Measurements from ENCODE around the gene MATN1. TPM values are rescaled to one million over a fixed set of nuclear protein-coding genes. Genes with fewer than 3 reads are reported as not detected.

Gene MATN1
- total RNA-seq, 1 experiment from 2014 or later, result 0.12 TPM

DNA sequence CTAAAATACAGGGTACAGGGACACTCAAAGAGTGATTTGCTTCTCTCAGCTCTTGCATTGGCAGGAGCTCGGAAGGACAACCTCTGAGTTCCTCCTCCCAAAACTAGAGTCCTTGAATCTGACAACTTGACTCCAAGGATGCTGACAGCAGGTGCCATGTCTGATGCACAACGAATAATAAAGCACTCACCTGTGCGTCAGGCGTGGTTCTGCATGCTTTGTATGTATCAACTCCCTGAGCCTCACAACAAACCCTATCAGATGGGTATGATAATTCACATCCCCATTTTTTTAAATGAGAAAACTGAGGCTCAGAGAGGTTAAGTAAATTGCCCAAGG, 32.8 kb upstream of the MATN1 start:
- Histone ChIP-seq H3K9me2 (ENCODE audit: insufficient read depth) (no peaks in the 10 kb centered on the region), H3K4me3 (replicated peaks in 1 of 2; ENCODE audit: low read depth in 1 of 2, low read length in 2 of 2) (no peak overlapping the region), H3K4me1 (ENCODE audit: control insufficient read depth in 1 of 2, insufficient read depth in 2 of 2, low read length in 2 of 2) (peaks cover 0 to 27% of the 10 kb centered on the region in 2 experiments; a peak in 3 of 4 replicates), H3K27ac (ENCODE audit: low read depth, low read length) (no peak overlapping the region), H3K9ac (ENCODE audit: low read length) (no peak overlapping the region), H3K9me3 (ENCODE audit: control insufficient read depth in 1 of 2, insufficient read depth in 1 of 2, low read depth in 1 of 2, low read length in 2 of 2) (no peaks in the 10 kb centered on the region), H2AFZ (ENCODE audit: low read depth, low read length, poor library complexity, severe bottlenecking) (no peak overlapping the region), H3K79me2 (ENCODE audit: insufficient read depth, low read length) (no peaks in the 10 kb centered on the region), H3K36me3 (ENCODE audit: control insufficient read depth in 1 of 2, insufficient read depth in 2 of 2, low read length in 2 of 2) (no peaks in the 10 kb centered on the region), H3K4me2 (ENCODE audit: low read length) (no peak overlapping the region), H4K20me1 (ENCODE audit: insufficient read depth) (no peaks in the 10 kb centered on the region), H3K27me3 (ENCODE audit: insufficient read depth, low read length) (no peaks in the 10 kb centered on the region)
- ATAC-seq (no peak), DNase-seq (ENCODE audit: low read depth, low spot score) (no peak)
- RAD21 ChIA-PET (ENCODE audit: low non-redundant PET in 1 of 2, low total read pairs in 2 of 2, uncharacterized antibody in 2 of 2, unreplicated experiment in 2 of 2), result no interaction called here
- TF ChIP-seq ZNF274 (IDR thresholded peaks at IDR 0.05; ENCODE audit: low read depth, low read length) (no peak), ZBTB33 (IDR thresholded peaks at IDR 0.05; ENCODE audit: extremely low read depth, insufficient replicate concordance, low read length) (no peak), JUND (IDR thresholded peaks at IDR 0.05) (no peak), CEBPB (IDR thresholded peaks at IDR 0.05; ENCODE audit: low read depth) (no peak), RAD21 (IDR thresholded peaks at IDR 0.05; ENCODE audit: low read depth) (no peak), POLR2AphosphoS5 (IDR thresholded peaks at IDR 0.05; ENCODE audit: low read depth, low read length) (no peak), ELF1 (IDR thresholded peaks at IDR 0.05; ENCODE audit: borderline replicate concordance, low read depth) (no peak), REST (IDR thresholded peaks at IDR 0.05; ENCODE audit: low read depth) (no peak), SIN3A (IDR thresholded peaks at IDR 0.05; ENCODE audit: low read depth) (no peak), POLR2A (IDR thresholded peaks at IDR 0.05; ENCODE audit: borderline replicate concordance, extremely low read depth, insufficient read depth, insufficient read length) (no peak), EZH2 (IDR thresholded peaks at IDR 0.05) (no peak)
- TF ChIP-seq, protein P1, sequence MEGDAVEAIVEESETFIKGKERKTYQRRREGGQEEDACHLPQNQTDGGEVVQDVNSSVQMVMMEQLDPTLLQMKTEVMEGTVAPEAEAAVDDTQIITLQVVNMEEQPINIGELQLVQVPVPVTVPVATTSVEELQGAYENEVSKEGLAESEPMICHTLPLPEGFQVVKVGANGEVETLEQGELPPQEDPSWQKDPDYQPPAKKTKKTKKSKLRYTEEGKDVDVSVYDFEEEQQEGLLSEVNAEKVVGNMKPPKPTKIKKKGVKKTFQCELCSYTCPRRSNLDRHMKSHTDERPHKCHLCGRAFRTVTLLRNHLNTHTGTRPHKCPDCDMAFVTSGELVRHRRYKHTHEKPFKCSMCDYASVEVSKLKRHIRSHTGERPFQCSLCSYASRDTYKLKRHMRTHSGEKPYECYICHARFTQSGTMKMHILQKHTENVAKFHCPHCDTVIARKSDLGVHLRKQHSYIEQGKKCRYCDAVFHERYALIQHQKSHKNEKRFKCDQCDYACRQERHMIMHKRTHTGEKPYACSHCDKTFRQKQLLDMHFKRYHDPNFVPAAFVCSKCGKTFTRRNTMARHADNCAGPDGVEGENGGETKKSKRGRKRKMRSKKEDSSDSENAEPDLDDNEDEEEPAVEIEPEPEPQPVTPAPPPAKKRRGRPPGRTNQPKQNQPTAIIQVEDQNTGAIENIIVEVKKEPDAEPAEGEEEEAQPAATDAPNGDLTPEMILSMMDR (IDR thresholded peaks at IDR 0.05 in 2 of 3, conservative IDR thresholded peaks at IDR 0.05 in 1 of 3; ENCODE audit: borderline replicate concordance in 1 of 3, insufficient read depth in 1 of 3, low read depth in 2 of 3, low read length in 2 of 3), result no peak
- POLR2A ChIA-PET, result no interaction called here
- CTCF ChIA-PET, result no interaction called here
- no TSS peak for BruUV-seq (replicated peaks)
- intact Hi-C loops (cut with micrococcal nuclease), result no loop called here
